OCI-LY1 (cell line): ENCODE results near the gene PCSK6.

Experiments
- H2AFZ ChIP-seq: fragments of 200-600 bp; sonication (generic), shearing (Covaris generic); 2 replicates; pipeline ENCODE4 v1.6.0; 2014; ENCODE audit warnings: antibody characterized with exemption, mild to moderate bottlenecking, low read length
- H3F3A ChIP-seq: fragments of 200-600 bp; sonication (generic), shearing (Covaris generic); 2 replicates; pipeline ENCODE4 v1.6.0; 2014; ENCODE audit warnings: mild to moderate bottlenecking, antibody characterized with exemption, low read length, moderate library complexity; ENCODE audit not compliant: insufficient read depth
- H3K27ac ChIP-seq: fragments of 200-600 bp; sonication (generic); 2 replicates; pipeline ENCODE4 v1.5.1; 2014; ENCODE audit warnings: low read length, mixed run types, mild to moderate bottlenecking, low read depth; ENCODE audit not compliant: poor library complexity, severe bottlenecking
- H3K27me3 ChIP-seq: fragments of 200-600 bp; sonication (generic); 2 replicates; pipeline ENCODE4 v1.6.0; 2014; ENCODE audit warnings: antibody characterized with exemption, mild to moderate bottlenecking, low read length, moderate library complexity; ENCODE audit not compliant: insufficient read depth
- H3K36me3 ChIP-seq: fragments of 200-600 bp; sonication (generic); 2 replicates; pipeline ENCODE4 v1.6.1; 2014; ENCODE audit warnings: mild to moderate bottlenecking, antibody characterized with exemption, low read length, moderate library complexity, mixed read lengths; ENCODE audit not compliant: insufficient read depth
- H3K4me1 ChIP-seq: fragments of 200-600 bp; sonication (generic); 2 replicates; pipeline ENCODE4 v1.5.1; 2014; ENCODE audit warnings: mild to moderate bottlenecking, low read length, moderate library complexity; ENCODE audit not compliant: insufficient read depth, severe bottlenecking
- H3K4me2 ChIP-seq: fragments of 200-600 bp; sonication (generic), shearing (Covaris generic); 2 replicates; pipeline ENCODE4 v1.6.1; 2014; ENCODE audit warnings: low read length
- H3K4me3 ChIP-seq: fragments of 200-600 bp; sonication (generic); 2 replicates; pipeline ENCODE4 v1.5.1; 2014; ENCODE audit warnings: low read length, low read depth, mild to moderate bottlenecking, mixed read lengths; ENCODE audit not compliant: poor library complexity, severe bottlenecking
- H3K79me2 ChIP-seq: fragments of 200-600 bp; shearing (Covaris generic); 2 replicates; pipeline ENCODE4 v1.6.1; 2016; ENCODE audit warnings: mixed run types, low read length, mixed read lengths; ENCODE audit not compliant: insufficient read depth
- H3K9ac ChIP-seq: fragments of 200-600 bp; sonication (generic), shearing (Covaris generic); 2 replicates; pipeline ENCODE4 v1.6.1; 2014; ENCODE audit warnings: mild to moderate bottlenecking, low read length, mixed read lengths
- H3K9me2 ChIP-seq: fragments of 200-600 bp; sonication (generic), shearing (Covaris generic); 2 replicates; pipeline ENCODE4 v1.6.1; 2014; ENCODE audit warnings: low read depth, mild to moderate bottlenecking, low read length, mixed read lengths
- H3K9me3 ChIP-seq: fragments of 200-600 bp; shearing (Covaris generic); 2 replicates; pipeline ENCODE4 v1.6.1; 2014; ENCODE audit warnings: low read length, mixed read lengths
- H4K20me1 ChIP-seq: fragments of 200-600 bp; sonication (generic), shearing (Covaris generic); 2 replicates; pipeline ENCODE4 v1.6.0; 2016; ENCODE audit warnings: mild to moderate bottlenecking, low read length; ENCODE audit not compliant: insufficient read depth
- CTCF ChIP-seq: fragments of 200-600 bp; sonication (generic), shearing (Covaris generic); IDR thresholded peaks from 2 replicates; pipeline ENCODE4 v1.5.1; 2017; ENCODE audit warnings: mild to moderate bottlenecking, antibody characterized with exemption, low read length, moderate library complexity, mixed read lengths
- EZH2 ChIP-seq: fragments of 200-600 bp; sonication (generic), shearing (Covaris generic); IDR thresholded peaks from 2 replicates; pipeline ENCODE4 v1.8.0; 2017; ENCODE audit warnings: borderline replicate concordance, mixed run types, mild to moderate bottlenecking, antibody characterized with exemption, low read length, moderate library complexity, mixed read lengths

PCSK6 gene

GRCh38 chr15:101523560-101523940, 34.0 kb upstream of the PCSK6 start:
- no peaks in the 10 kb centered on the region for H4K20me1 ChIP-seq
- no peaks in the 10 kb centered on the region for H3K36me3 ChIP-seq
- H3F3A ChIP-seq, result no peaks in the 10 kb centered on the region
- 0 out of 2 replicates have a peak, but pooled peaks cover 4% of the 10 kb centered on the region for H3K27me3 ChIP-seq
- no peak overlapping the region for H3K9ac ChIP-seq
- no peaks in the 10 kb centered on the region for H3K9me3 ChIP-seq
- no peak overlapping the region for H3K4me2 ChIP-seq
- no peak overlapping the region for H2AFZ ChIP-seq
- no peaks in the 10 kb centered on the region for H3K79me2 ChIP-seq
- H3K27ac ChIP-seq, result no peak overlapping the region
- TF ChIP-seq CTCF, result no peak
- no peak for TF ChIP-seq EZH2
- no peaks in the 10 kb centered on the region for H3K9me2 ChIP-seq
- no peak overlapping the region for H3K4me3 ChIP-seq
- H3K4me1 ChIP-seq, result no peaks in the 10 kb centered on the region

DNA sequence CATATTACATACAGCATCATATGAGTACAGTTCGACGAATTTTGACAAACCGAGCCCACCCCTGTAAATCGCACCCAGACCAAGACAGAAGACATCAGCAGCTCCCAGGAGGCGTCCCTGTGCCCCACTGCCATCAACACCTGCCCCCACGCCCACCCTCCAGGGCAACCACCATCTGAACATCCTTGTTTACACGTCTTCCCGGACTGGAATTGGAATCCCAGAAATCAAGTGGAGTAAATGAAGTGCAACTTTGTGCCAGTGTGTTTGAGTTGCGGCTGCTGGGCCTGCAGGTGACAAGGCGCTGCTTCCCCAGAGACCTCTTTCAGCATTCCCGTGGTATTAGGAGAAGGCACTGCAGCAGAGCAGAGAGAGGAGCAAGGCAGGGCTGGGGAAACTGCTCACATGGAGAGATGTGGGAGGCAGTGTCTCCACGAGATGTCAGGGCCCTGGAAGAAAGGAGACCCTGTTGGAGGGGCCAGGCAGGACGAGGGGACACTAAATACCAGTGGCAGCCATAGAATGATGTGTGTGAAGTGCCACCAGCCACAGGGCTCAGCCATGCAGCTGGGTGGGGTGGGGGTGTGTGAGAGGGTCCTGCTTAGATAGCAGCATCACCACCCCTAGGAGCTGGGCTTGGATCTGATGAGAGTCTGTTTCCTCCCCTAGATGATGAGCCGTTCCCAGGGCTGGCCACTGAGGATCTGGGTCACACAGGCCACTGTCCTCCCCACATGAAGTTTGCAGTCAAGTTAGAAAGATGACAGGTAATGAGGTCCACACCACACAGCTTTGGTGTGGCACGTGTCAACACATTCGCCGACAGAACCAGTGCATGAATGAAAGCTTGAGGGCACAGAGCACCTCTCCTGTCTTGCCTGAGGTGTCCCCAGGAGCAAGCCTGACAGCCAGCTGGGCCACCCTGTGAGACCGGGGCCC, 33.4 kb upstream of the PCSK6 start:
- H3K27me3 ChIP-seq, result 0 out of 2 replicates have a peak, but pooled peaks cover 4% of the 10 kb centered on the region
- H4K20me1 ChIP-seq, result no peaks in the 10 kb centered on the region
- H3K27ac ChIP-seq, result no peak overlapping the region
- H3K9ac ChIP-seq, result no peak overlapping the region
- H2AFZ ChIP-seq, result no peak overlapping the region
- no peaks in the 10 kb centered on the region for H3K4me1 ChIP-seq
- no peaks in the 10 kb centered on the region for H3K9me2 ChIP-seq
- no peak overlapping the region for H3K4me2 ChIP-seq
- H3K9me3 ChIP-seq, result peaks cover 1% of the 10 kb centered on the region
- H3K36me3 ChIP-seq, result no peaks in the 10 kb centered on the region
- no peaks in the 10 kb centered on the region for H3F3A ChIP-seq
- TF ChIP-seq EZH2 (no peak), CTCF (no peak)
- no peaks in the 10 kb centered on the region for H3K79me2 ChIP-seq
- H3K4me3 ChIP-seq, result no peak overlapping the region

DNA sequence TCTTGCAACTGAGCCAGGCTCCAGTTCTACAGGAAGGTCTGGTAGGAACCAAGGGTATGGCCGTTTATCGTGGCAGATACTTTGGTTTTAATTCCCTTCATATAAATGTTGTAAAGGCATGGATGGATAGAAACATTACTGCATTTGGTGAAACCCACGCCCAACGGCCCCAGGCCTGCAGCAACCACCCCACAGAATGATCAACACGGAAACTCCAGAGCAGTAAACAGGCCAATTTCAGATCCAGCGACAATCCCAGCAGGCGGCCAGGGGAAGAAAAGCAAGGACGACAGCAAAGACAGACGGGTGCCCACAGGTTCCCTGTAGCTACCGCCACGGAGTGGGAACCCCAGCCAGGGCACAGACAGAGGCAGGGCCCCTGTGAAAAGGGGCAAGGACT, 32.6 kb upstream of the PCSK6 start:
- H3K9me2 ChIP-seq, result no peaks in the 10 kb centered on the region
- H3K4me3 ChIP-seq, result no peak overlapping the region
- H3K27me3 ChIP-seq, result no peaks in the 10 kb centered on the region
- peaks cover 5% of the 10 kb centered on the region for H3K9me3 ChIP-seq
- no peaks in the 10 kb centered on the region for H4K20me1 ChIP-seq
- TF ChIP-seq CTCF, result no peak
- no peak for TF ChIP-seq EZH2
- no peak overlapping the region for H3K27ac ChIP-seq
- no peaks in the 10 kb centered on the region for H3K79me2 ChIP-seq
- H3K4me1 ChIP-seq, result no peaks in the 10 kb centered on the region
- no peaks in the 10 kb centered on the region for H3F3A ChIP-seq
- H2AFZ ChIP-seq, result no peak overlapping the region
- H3K36me3 ChIP-seq, result no peaks in the 10 kb centered on the region
- H3K9ac ChIP-seq, result no peak overlapping the region
- no peak overlapping the region for H3K4me2 ChIP-seq
